KBM-7 (cell line): ENCODE data around the gene ACAA1.

Experiments used
- DNase-seq: peaks from one replicate; pipeline ENCODE4 v3.0.0-alpha.2; 2015
- in situ Hi-C: fragments of 300-500 bp; cut with MboI; formaldehyde crosslinking; loops from 2 replicates; pipeline ENCODE4 v1.14.3; 2020; ENCODE audit warnings: low sequenced_read_pairs, low pct_unique_long_range_greater_than_20kb, mixed read lengths

ACAA1 gene

DNA sequence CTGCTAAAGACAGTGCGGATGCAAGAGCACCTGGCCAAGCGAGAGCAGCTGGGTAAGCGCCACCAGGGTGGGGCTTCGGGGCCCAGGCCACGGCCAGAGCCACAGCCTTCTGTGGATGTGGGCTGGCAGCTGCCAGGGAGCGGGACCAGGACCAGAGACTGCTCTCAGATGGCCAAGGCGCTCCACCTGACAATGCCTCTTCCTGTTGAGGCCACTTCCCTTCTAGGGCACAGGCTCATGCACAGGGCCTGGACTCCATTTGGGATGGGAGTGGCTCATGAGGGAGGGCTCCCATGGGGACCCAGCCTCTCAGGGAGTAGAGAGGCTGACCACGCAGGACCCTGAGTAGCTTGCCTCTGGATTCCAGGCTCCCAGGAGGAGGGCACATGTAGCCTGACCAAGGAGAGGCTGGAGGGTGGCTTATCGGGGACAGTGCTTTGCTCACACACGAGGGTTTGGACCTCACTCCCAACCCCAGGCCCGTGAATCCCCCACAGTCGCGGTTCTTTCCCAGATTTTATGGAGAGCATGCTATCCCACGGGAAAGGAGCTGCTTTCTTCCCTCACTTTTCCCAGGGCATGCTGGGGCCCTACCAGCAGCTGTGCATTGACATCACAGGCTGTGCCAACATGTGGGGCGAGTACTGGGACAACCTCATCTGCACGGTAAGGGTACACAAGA, 25.1 kb downstream of the ACAA1 start:
- in situ Hi-C loops, result no loop called here
- no peak for DNase-seq

DNA sequence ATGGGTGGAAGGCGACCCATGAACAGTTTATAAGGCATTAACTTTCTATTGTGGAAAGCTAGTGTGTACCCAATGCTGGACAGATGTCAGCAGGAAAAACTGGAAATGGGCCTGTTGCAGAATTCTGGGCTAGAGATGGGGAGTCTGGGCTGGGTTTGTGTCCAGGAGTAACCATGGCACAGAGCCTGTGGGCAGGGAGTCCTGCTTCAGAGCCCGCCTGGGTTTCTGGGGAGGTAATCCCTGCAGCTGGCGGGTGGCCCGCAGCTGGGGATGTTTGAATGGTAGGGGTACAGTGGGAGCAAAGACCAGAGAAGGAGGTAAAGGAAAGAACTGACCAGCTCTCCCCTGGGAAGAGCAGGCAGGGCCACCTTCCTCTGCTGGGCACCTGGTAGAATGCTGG, 25.7 kb downstream of the ACAA1 start:
- in situ Hi-C loops, result no loop called here

DNA sequence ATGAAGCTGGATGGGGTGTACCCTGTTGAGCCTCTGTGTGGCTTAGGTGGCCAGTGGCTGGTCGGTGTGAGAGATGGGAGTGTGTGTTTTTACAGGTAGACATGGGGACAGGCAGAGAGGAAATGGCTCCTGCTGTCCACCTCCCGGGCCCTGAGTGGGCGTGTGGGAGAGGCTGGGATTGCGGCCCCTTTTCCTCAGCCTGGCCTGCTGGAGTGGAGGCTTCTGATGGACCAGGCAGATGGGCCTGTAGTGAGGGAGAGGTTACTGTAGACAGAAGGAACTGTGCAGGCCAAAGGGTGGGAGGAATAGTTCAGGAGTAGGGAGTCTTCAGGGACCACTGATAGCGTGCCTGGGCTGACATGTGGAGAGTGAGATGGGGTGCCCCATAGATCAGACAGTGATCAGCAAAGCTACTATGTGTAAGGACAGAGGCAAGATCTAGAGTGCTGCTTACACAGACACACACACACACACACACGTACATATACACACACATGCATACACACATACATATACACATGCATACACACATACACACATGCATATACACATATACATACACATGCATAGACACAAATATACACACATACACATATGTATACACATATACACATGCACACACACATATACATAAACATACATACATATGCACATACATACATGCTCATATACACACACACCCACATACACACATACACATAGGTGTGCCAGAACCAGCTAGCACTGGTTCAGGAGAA, 26.4 kb downstream of the ACAA1 start:
- DNase-seq, result no peak
- in situ Hi-C loops, result no loop called here

More for the DNA sequence above, 25.7 kb downstream of the ACAA1 start:
- no peak for DNase-seq

DNA sequence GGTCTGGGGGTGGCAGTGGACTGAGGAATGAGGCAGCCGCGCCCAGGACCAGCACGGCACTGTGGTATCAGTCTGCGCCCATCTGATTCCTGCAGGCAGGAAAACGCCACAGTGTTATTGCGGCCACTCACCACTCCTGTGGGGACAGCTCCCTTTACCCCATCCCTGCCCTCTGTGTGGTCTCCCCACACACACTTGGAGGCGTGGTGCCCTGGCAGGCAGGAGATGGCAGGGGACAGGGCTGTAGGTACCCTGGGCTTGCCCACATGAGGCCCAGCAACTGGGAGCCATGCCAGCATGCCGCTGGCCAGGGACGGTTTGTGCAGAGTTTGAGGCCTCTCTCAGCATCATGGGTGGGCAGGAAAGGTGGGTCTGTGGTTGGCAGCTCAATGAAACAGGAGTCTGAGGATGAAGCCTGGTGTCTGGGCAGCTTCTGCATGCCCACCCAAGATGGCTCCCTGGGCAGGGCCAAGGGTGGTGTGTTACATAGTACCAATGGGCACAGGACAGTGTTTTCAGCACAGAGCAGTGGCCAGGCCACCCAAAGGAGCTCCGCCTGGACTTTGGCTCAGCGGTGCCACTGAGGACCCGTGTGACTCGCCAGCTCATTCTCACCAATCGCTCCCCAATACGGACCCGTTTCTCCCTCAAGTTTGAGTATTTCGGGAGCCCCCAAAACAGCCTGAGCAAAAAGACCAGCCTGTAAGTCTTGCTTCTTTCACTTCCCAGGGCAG, 27.2 kb downstream of the ACAA1 start:
- in situ Hi-C loops, result no loop called here
- no peak for DNase-seq

- in situ Hi-C loops, result no loop called here
Measured at GRCh38 chr3:38108649-38109579, 28.0 kb downstream of the ACAA1 start.

GRCh38 chr3:38107911-38108648, 28.8 kb downstream of the ACAA1 start:
- in situ Hi-C loops, result no loop called here
- DNase-seq, result no peak

More at GRCh38 chr3:38108649-38109579, 28.0 kb downstream of the ACAA1 start:
- peak; percentile 70 for DNase-seq

DNA sequence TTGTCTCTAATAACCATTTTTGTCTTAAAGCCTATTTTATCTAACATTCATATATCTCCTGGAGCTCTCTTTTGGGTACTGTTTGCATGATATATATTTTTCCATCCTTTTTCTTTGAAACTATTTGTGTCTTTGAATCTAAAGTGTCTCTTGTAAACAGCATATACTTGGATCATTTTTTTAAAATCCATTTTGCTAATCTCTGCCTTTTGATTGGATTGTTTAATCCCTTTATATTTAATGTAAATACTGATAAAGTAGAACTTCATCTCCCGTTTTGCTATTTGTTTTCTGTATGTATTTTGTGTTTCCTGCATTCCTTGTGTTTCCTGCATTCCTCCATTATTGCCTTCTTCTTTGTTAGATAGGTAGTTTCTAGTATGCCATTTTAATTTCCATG, 31.4 kb downstream of the ACAA1 start:
- DNase-seq, result no peak
- in situ Hi-C loops, result no loop called here

DNA sequence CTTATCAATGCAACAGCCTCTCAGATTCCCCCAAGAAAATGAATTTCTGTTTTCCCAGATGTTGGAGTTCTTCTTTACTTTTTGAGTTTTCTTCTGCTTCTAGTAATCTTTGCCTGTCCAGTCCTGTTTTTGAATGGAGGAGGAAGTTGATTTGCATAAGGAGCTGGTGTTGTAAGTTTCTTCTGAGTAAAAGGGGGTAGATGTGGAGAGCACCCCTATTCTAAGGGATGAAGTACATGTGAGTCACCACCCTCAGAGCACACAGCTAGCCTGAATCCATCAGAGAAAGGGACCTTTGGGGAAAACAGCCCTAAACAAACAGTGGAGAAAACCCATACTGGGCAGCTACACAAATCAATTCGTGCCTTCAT, 34.5 kb downstream of the ACAA1 start:
- in situ Hi-C loops, result no loop called here
- DNase-seq, result no peak

GRCh38 chr3:38101811-38102443, 35.0 kb downstream of the ACAA1 start:
- in situ Hi-C loops, result no loop called here
- no peak for DNase-seq

DNA sequence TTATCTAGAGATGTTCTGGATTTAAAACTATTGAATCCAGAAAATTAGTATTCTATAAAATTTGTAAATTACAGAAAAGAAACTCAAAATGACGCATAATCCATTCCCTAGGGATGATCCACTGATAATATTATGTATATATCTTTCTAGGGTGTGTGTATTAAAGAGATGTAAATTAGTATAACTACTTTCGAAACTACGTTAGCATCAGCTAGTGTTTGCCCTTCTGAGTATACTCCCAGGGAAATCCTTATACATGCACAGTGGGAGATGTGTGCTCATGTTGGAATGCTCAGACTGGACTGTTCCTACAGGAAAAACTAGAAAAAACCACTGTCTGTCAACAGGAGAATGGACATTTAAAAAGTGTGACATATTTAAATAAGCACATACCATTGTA, 36.4 kb downstream of the ACAA1 start:
- in situ Hi-C loops, result no loop called here
- no peak for DNase-seq

DNA sequence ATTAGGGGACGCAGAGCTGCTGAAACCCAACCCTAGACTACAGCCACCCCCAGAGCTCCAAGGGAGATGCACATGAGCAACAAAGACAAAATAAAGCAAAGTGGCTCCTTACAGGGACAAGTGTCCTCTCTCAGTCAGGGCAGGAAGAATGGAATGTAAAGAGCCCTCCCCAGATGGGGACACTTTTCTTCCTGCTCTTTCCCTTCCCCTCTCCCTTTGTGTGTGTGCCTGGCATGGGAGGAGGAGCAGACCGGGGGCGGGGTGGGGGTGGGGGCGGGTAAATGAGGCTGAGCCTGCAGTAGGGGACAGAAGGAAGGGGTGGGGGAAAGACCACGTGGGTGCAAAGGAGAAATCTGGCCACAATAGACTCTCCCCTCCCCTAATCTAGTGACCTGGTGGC, 37.4 kb downstream of the ACAA1 start:
- in situ Hi-C loops, result no loop called here
- DNase-seq, result no peak

DNA sequence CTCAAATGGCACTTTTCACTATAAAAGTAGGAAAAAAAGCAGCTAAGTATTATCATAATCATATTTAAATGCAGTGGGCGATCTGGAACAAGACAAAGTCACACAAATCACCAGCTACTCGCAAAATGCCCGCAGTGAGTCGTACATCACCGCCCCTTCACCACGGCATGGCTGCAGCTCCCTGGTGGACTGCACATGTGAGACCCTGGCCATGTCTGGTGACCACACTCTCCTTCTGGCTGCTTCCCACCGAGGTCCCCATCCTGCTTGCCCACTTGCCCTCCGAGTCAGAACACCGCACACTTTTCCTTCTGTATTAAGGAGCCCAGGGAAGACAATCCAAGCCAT, 38.6 kb downstream of the ACAA1 start:
- in situ Hi-C loops, result no loop called here
- DNase-seq, result no peak

GRCh38 chr3:38097446-38098375, 39.2 kb downstream of the ACAA1 start:
- in situ Hi-C loops, result no loop called here
- no peak for DNase-seq

- in situ Hi-C loops, result no loop called here
Measured at GRCh38 chr3:38095669-38096483, 41.1 kb downstream of the ACAA1 start.

DNA sequence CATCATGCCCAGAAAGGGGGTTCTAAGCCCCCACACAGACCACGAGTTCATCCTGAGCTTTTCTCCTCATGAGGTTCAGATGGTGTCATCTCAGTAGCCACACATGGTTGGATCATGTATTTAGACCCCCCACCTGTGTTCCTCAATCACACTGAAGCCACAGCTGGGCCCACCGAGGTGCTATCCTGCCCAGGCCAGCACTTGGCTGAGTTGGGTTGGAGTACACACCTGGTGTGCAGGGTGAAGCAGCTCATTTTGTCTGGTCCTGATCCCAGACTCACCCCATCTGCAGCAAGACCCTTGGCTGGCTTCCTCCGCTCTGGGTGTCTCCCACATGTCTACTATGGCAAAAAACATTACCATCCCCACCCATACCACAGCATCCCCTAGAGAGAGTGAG, 41.9 kb downstream of the ACAA1 start:
- no peak for DNase-seq
- in situ Hi-C loops, result no loop called here

More at GRCh38 chr3:38095669-38096483, 41.1 kb downstream of the ACAA1 start:
- DNase-seq, result no peak

DNA sequence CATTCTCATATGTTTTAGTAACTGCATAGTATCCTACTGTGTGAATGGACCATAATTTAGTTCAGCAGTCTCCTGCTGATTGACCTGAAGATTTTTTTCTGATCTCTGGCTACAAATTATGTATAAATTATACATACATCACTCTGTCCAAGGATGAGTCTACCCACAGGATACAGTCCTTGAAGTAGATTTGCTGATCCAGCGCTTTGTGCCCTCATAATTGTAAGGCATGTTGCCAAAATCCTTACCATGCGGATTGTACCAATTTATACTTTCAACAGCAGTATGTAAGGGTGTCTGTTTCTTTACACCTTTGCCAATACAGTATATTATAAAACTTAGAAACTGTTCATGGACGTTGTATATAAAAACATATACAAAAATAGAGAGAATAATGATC, 46.5 kb downstream of the ACAA1 start:
- no peak for DNase-seq
- in situ Hi-C loops, result no loop called here
